Esophagus squamous epithelium (tissue), 5 donors: ENCODE measurements around the gene POLN. TPM values are rescaled to one million over a fixed set of nuclear protein-coding genes. Genes with fewer than 3 reads are reported as not detected.

ENCODE experiments used
- DNase-seq: peaks from one replicate; lab custom pipeline; 2025; lab: John Stamatoyannopoulos, UW
- H3K27ac ChIP-seq, 4 donors: fragments of 200-600 bp; sonication (generic); one replicate each; pipeline ENCODE4 v1.5.1; 2016 to 2019; ENCODE audit warnings: mild to moderate bottlenecking in 1 of 4
- H3K27me3 ChIP-seq, 4 donors: fragments of 200-600 bp; sonication (generic); 1 replicate in 3 of 4; 2 replicates in 1 of 4; pipeline versions ENCODE4 v1.5.1 to v1.6.0; 2017 to 2021; ENCODE audit warnings: antibody characterized with exemption in 1 of 4
- H3K36me3 ChIP-seq, 3 donors: fragments of 200-600 bp; sonication (generic); one replicate each; pipeline ENCODE4 v1.5.1; 2016 to 2019
- H3K4me1 ChIP-seq, 3 donors: fragments of 200-600 bp; sonication (generic); one replicate each; pipeline ENCODE4 v1.5.1; 2017 to 2019
- H3K4me3 ChIP-seq, 4 donors: fragments of 200-600 bp; sonication (generic); 1 replicate in 3 of 4; 2 replicates in 1 of 4; pipeline ENCODE4 v1.5.1; 2016 to 2019; ENCODE audit warnings: mild to moderate bottlenecking in 2 of 4, moderate library complexity in 1 of 4
- H3K9me3 ChIP-seq, 3 donors: fragments of 200-600 bp; sonication (generic); one replicate each; pipeline ENCODE4 v1.5.1; 2016 to 2019
- POLR2A ChIP-seq, 4 donors: fragments of 450-650 bp; IDR thresholded peaks; one replicate each; pipeline ENCODE4 v1.6.1; 2017; ENCODE audit warnings: antibody characterized with exemption in 4 of 4, mild to moderate bottlenecking in 4 of 4, moderate library complexity in 3 of 4
- WGBS, 2 donors: methylation state at CpG; one replicate each; pipeline ENCODE4 v1.1.5; 2018; 5-methylcytosine and 5-hydroxymethylcytosine counted together
- intact Hi-C: fragments of 100-400 bp; cut with DNase I; formaldehyde crosslinking; loops from one replicate; pipeline ENCODE4 v1.15.0; 2022
- total RNA-seq, 4 donors: library from RNA; depleted of rRNA; stranded (reverse); fragments of >200 nt; gene quantifications; one replicate each; pipeline ENCODE4 v1.1.0, GENCODE V29; 2016
- TF ChIP-seq, protein P1 (sequence below), 6 experiments: fragments of 450-650 bp in 4 of 6; fragments of 200-600 bp in 2 of 6; sonication (generic) in 2 of 6; IDR thresholded peaks; one replicate each; pipeline ENCODE4 v1.5.1; 2016 to 2019; ENCODE audit warnings: antibody characterized with exemption in 6 of 6, mild to moderate bottlenecking in 4 of 6, moderate library complexity in 4 of 6
- donor health status: DM: yes; HTN: yes; CAD: no.

POLN gene
- total RNA-seq, 4 donors from 2014 or later, result 0.19 to 1.5 (median 1.2) TPM

DNA sequence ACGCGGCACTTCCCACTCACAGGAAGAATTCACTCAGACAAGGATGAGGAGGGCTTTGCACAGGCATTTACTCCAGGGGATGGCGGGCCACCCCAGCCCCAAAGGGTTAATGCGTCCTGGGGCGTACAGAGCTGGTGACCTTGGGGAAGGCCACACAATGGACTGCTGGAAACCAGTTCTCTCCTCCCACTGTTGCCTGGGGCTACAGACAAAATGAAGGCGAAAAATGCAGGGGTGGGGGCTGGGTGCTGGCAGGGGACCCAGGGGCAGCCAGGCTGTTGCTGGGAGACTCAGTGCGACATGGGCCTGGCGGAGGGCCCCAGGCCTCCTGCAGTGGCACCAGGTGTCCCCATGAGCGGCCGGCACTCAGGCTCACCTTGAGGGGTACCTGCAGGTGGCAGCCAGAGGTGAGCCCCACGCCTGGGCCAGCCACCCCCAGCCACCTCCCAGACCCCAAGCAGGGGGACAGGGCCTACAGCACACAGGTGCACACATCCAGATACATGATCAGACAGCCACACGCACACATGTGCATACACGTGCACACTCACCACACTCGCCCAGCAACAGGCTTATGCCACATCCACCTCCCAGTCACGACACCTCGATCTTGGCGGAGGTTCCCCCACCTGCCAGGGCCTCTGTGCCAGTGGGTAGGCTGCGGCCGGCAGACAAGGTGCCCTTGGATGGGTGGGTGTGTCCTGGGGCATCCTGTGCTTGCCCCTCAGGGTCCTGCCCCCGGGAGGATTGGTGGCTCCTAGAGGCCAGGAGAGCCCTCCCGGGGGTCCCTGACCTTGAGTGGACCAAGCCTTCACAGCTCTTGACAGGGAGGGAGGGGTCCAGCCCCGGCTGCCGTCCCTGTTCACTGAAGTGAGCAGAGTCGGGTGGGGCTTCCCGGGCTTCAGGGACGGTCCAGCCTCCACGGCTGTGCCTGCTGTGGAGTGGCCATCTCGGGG lies 169.7 kb downstream of the POLN start:
- Histone ChIP-seq H3K4me3 (no peak overlapping the region), H3K27me3 (peaks cover 0 to 41% (median 0%) of the 10 kb centered on the region in 4 donors), H3K9me3 (no peaks in the 10 kb centered on the region), H3K36me3 (no peaks in the 10 kb centered on the region), H3K4me1 (no peaks in the 10 kb centered on the region), H3K27ac (no peak overlapping the region)
- intact Hi-C loops, result no loop called here
- no peak for DNase-seq
- no peak for TF ChIP-seq POLR2A (IDR thresholded peaks at IDR 0.05)
- TF ChIP-seq, protein P1, sequence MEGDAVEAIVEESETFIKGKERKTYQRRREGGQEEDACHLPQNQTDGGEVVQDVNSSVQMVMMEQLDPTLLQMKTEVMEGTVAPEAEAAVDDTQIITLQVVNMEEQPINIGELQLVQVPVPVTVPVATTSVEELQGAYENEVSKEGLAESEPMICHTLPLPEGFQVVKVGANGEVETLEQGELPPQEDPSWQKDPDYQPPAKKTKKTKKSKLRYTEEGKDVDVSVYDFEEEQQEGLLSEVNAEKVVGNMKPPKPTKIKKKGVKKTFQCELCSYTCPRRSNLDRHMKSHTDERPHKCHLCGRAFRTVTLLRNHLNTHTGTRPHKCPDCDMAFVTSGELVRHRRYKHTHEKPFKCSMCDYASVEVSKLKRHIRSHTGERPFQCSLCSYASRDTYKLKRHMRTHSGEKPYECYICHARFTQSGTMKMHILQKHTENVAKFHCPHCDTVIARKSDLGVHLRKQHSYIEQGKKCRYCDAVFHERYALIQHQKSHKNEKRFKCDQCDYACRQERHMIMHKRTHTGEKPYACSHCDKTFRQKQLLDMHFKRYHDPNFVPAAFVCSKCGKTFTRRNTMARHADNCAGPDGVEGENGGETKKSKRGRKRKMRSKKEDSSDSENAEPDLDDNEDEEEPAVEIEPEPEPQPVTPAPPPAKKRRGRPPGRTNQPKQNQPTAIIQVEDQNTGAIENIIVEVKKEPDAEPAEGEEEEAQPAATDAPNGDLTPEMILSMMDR (IDR thresholded peaks at IDR 0.05), result no peak
- 30 to 39% methylated on average over 4 to 8 of the region's 28 CpGs for WGBS, 2 donors

DNA sequence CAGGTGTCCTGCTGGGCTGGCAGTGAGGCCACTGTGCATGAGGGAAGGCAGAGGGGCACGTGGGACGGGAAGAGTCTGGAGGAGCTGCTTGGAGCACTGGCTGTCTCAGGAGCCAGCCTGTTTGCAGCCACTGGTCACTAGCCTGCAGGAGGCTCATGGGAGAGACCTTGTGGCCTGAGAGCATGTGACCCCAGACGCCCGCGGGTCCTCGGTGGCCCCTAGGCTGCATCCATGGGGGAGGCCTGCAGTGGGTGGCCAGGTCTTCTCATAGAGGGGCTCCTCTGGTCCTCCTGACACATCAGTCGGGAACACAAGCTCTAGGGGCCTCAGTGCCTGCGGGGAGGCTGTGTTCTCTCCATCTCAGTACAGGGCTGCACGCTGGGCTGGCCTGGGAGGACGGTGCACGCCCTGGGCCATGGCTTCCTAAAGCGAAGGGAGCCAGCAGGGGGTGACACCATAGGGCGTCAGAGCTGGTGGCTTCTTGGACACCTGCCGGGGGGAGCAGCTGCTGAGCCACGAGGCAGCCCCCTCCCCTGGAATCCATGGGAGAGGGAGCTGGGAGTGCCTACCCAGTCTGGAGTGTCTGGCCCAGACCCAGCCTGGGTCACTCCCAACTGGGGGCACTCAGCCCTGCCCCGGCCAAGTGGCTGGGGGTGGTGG lies 170.5 kb downstream of the POLN start:
- H3K27me3 ChIP-seq, result peaks cover 0 to 49% (median 0%) of the 10 kb centered on the region in 4 donors
- intact Hi-C loops, result no loop called here
- DNase-seq, result no peak
- no peak overlapping the region for H3K4me3 ChIP-seq
- WGBS, 2 donors, result 61% methylated on average over 4 of the region's 16 CpGs; no CpG with 5 or more reads in 1 of the 2 donors
- no peaks in the 10 kb centered on the region for H3K9me3 ChIP-seq
- H3K4me1 ChIP-seq, result no peaks in the 10 kb centered on the region
- TF ChIP-seq, protein P1 (IDR thresholded peaks at IDR 0.05), result no peak
- no peak for TF ChIP-seq POLR2A (IDR thresholded peaks at IDR 0.05)
- H3K36me3 ChIP-seq, result no peaks in the 10 kb centered on the region
- H3K27ac ChIP-seq, result no peak overlapping the region

DNA sequence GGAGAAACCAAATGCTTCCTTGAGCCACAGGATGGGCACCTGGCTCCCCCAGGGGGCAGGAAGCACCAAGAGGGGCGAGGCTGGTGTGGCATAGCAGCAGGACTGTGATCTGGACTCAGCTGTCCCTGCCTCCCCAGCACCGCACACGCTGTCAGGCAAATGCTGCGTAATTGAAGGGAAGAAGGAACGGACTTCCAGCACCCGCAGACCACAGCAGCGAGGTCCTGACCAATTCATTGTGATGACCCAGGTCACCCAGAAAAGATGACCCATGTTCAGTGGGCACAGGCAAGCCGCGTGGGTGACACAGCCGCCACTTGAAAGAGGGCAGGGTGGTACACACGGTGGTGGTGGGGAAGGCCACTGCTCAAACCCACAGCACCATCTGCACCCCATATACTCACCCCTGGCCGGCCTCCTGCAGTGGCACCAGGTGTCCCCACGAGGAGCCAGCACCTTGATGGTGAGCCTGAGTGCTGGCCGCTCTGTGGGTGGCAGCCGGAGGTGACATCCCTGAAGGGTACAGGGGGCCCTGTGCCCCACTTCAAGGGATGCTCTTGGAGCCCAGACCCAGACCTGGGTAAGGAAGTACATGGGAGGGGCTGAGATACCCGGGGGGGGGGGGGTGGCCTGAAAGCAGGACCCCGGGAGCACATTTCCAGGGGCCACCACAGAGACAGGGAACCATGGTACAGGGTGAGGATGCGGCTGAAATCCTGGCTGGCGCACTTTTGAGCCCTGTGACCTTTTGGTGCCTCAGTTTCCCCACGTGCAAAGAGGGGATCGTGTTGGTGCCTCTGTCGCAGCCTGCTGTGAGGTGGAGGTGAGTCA lies 171.3 kb downstream of the POLN start:
- H3K9me3 ChIP-seq, result no peaks in the 10 kb centered on the region
- TF ChIP-seq, protein P1 (IDR thresholded peaks at IDR 0.05), result no peak
- no peak for TF ChIP-seq POLR2A (IDR thresholded peaks at IDR 0.05)
- H3K4me1 ChIP-seq, result no peaks in the 10 kb centered on the region
- H3K36me3 ChIP-seq, result no peaks in the 10 kb centered on the region
- no peak overlapping the region for H3K27ac ChIP-seq
- H3K27me3 ChIP-seq, result peaks cover 0 to 57% (median 0%) of the 10 kb centered on the region in 4 donors
- H3K4me3 ChIP-seq, result no peak overlapping the region
- intact Hi-C loops, result no loop called here
- no peak for DNase-seq
- 78 to 95% methylated on average over 3 to 6 of the region's 22 CpGs for WGBS, 2 donors

DNA sequence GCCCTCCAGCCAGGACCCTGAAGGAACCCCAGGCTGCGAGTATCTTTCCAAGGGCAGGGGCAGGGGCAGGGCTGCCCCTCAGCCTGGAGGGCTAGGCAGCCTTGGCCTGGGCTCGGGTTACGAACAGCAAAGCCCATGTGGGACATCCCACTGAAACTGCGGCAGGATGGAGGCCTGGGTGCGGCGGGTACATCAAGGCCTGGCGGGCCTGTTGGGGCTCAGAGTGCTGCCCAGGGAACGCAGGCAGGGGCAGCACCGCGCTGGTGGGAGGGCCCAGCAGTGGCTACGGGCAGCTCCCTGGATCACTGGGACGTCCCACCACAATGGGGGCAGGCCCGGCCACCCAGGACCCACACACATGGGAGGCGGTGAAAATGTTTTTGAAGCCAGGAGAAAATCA lies 171.9 kb downstream of the POLN start:
- no peaks in the 10 kb centered on the region for H3K9me3 ChIP-seq
- H3K27ac ChIP-seq, result no peak overlapping the region
- peaks cover 0 to 63% (median 0%) of the 10 kb centered on the region in 4 donors for H3K27me3 ChIP-seq
- no CpG with 5 or more reads among the region's 14 CpGs for WGBS, 2 donors
- no peaks in the 10 kb centered on the region for H3K36me3 ChIP-seq
- H3K4me3 ChIP-seq, result no peak overlapping the region
- intact Hi-C loops, result no loop called here
- H3K4me1 ChIP-seq, result no peaks in the 10 kb centered on the region
- no peak for DNase-seq
- TF ChIP-seq, protein P1 (IDR thresholded peaks at IDR 0.05), result no peak
- no peak for TF ChIP-seq POLR2A (IDR thresholded peaks at IDR 0.05)
